T-helper 2 cell treated with Interferon-gamma antibody and Interleukin-4, amounts not matched to agents 5 μg/mL and 100 μg/mL, for 36 hours (primary cell): Measurements from ENCODE around the gene ASCL5.
A peak's percentile ranks its signal among the peaks of the same experiment; 100 is the strongest.

Experiments
- DNase-seq: peaks from one replicate; pipeline ENCODE4 v3.0.0; 2021; ENCODE audit warnings: low spot score
- H3K27ac Mint-ChIP-seq: one replicate; pipeline ENCODE4 v1.8.0; 2021; ENCODE audit warnings: mild to moderate bottlenecking, mixed read lengths
- H3K27me3 Mint-ChIP-seq: one replicate; pipeline ENCODE4 v1.8.0; 2021; ENCODE audit warnings: low read depth, mixed read lengths
- H3K36me3 Mint-ChIP-seq: one replicate; pipeline ENCODE4 v1.8.0; 2021; ENCODE audit warnings: low read depth, mixed read lengths
- H3K4me1 Mint-ChIP-seq: one replicate; pipeline ENCODE4 v1.8.0; 2021; ENCODE audit warnings: low read depth, mixed read lengths
- H3K4me3 Mint-ChIP-seq: one replicate; pipeline ENCODE4 v1.8.0; 2022; ENCODE audit warnings: mild to moderate bottlenecking, moderate library complexity, mixed read lengths
- H3K9me3 Mint-ChIP-seq: one replicate; pipeline ENCODE4 v1.8.0; 2021; ENCODE audit warnings: mixed read lengths

The ASCL5 gene

DNA sequence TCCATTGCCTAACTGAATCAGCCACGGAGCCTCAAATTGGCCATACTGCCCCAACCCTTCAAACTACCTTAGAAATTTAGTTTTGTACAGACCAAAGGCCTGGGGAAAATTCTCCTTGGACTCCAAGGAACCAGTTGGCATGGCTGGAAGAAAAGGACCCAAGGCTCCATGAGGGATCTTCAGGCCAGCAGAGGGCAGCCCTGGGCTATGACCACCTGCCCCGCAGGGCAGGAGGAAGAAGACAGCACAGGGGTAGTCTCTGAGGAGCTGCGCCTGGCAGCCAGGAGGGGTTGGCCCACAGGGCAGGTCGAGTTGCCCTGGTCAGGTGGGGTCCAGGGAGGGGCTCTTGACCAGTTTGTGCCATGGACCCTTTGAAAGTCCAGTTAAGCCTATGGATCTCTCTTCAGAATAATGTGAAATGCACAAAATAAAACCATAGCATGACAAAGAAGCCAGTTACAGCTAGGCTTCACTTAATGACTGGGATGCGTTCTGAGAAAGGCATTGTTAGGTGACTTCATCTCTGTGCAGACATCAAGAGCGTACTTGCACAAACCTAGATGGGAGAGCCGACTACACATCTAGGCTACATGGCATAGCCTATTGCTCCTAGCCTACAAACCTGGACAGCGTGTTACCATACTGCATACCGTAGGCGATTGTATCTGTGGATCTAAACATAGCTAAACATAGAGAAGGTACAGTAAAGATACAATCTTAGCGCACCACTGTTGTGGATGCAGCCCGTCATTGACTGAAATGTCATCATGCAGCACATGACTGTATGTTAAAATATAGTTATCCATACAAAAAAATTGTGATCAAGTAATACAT is 40.9 kb downstream of the ASCL5 start:
- H3K9me3 Mint-ChIP-seq = no peaks in the 10 kb centered on the region
- H3K27ac Mint-ChIP-seq = no peak overlapping the region
- H3K4me3 Mint-ChIP-seq = no peak overlapping the region
- H3K36me3 Mint-ChIP-seq = no peaks in the 10 kb centered on the region
- H3K4me1 Mint-ChIP-seq = no peaks in the 10 kb centered on the region
- peaks cover 19% of the 10 kb centered on the region for H3K27me3 Mint-ChIP-seq
- peak; percentile 5 for DNase-seq

DNA sequence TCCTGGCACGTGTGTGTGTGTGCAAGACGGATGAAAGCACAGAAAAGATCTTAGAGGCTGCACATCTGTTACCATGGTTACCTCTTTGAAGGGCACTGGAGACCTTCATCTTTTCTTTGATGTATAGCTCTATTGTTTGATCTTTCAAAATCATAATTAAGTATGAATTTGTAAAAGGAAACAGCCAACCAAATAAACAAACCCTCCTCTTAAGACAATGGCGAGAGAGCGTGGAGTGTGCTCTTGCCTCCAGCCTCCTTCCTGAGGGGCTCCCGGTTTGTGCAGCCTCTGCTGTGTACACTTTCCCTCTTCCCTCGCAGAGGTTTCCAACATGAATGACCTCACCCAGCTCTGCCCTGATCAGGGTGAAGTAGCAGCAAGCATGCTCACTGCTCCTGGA is 42.7 kb downstream of the ASCL5 start:
- H3K4me3 Mint-ChIP-seq = no peak overlapping the region
- no peak for DNase-seq
- H3K27ac Mint-ChIP-seq = no peak overlapping the region
- H3K4me1 Mint-ChIP-seq = no peaks in the 10 kb centered on the region
- no peaks in the 10 kb centered on the region for H3K9me3 Mint-ChIP-seq
- no peaks in the 10 kb centered on the region for H3K36me3 Mint-ChIP-seq
- H3K27me3 Mint-ChIP-seq = peaks cover 23% of the 10 kb centered on the region

DNA sequence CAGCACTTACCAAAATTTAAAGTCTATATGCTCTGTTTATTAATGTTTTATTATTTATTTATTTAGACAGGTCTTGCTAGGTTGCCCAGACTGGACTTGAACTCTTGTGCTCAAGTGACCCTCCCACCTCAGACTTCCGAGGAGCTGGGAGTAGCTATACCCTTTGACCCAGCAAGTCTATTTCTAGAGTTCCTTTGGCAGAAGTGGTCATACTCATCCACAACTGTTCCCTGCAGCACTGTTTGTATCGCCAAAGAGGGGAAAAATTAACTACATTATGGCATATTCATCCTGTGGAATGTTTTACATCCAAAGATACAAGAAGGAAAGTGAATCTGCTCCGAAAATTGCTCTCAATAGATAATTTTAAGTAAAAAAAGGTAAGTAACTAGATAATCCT is 43.2 kb downstream of the ASCL5 start:
- H3K36me3 Mint-ChIP-seq = no peaks in the 10 kb centered on the region
- H3K4me3 Mint-ChIP-seq = no peak overlapping the region
- H3K4me1 Mint-ChIP-seq = no peaks in the 10 kb centered on the region
- no peak overlapping the region for H3K27ac Mint-ChIP-seq
- no peak for DNase-seq
- peaks cover 23% of the 10 kb centered on the region for H3K27me3 Mint-ChIP-seq
- no peaks in the 10 kb centered on the region for H3K9me3 Mint-ChIP-seq

DNA sequence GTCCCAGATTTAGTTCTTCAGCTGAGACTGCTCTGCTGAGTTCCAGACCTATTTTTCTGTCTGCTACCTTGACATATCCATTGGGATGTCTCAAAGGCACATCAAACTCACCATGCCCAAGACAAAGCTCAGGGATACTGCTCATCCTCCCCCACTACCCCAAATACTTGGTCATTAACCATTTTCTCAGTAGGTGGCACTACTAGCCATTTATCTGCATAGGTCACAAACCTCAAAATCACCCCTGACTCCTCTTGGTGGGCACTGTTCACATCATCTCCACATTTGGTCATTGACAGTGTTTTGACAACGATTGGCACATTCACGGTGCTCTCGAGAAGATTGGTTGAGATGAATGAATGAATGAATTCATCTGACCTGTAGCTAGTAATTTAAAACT is 46.8 kb downstream of the ASCL5 start:
- Mint-ChIP-seq H3K4me3 (no peak overlapping the region), H3K27me3 (peaks cover 21% of the 10 kb centered on the region), H3K36me3 (no peaks in the 10 kb centered on the region)

DNA sequence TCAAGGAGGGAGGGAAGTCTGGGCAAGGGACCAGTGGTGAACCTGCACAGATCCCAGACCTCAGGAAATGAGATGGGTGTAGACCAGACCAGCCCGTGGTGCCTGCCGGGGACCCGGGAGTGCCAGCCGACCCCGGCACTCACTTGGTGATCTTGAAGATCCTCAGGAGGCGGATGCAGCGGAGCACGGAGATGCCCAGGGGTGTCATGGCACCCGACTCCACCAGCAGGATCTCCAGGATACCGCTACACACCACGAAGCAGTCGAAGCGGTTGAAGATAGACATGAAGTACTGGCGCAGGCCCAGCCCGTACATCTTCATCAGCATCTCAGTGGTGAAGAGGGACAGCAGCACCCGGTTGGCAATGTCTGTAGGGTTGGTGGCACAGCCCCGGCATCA is 49.2 kb downstream of the ASCL5 start:
- H3K27ac Mint-ChIP-seq = no peak overlapping the region
- H3K27me3 Mint-ChIP-seq = peaks cover 8% of the 10 kb centered on the region
- no peak overlapping the region for H3K4me3 Mint-ChIP-seq
- no peaks in the 10 kb centered on the region for H3K9me3 Mint-ChIP-seq
- no peaks in the 10 kb centered on the region for H3K36me3 Mint-ChIP-seq
- DNase-seq = no peak
- H3K4me1 Mint-ChIP-seq = no peaks in the 10 kb centered on the region

More for the DNA sequence above, 46.8 kb downstream of the ASCL5 start:
- no peaks in the 10 kb centered on the region for H3K9me3 Mint-ChIP-seq
- no peaks in the 10 kb centered on the region for H3K4me1 Mint-ChIP-seq
- DNase-seq = no peak
- H3K27ac Mint-ChIP-seq = no peak overlapping the region

DNA sequence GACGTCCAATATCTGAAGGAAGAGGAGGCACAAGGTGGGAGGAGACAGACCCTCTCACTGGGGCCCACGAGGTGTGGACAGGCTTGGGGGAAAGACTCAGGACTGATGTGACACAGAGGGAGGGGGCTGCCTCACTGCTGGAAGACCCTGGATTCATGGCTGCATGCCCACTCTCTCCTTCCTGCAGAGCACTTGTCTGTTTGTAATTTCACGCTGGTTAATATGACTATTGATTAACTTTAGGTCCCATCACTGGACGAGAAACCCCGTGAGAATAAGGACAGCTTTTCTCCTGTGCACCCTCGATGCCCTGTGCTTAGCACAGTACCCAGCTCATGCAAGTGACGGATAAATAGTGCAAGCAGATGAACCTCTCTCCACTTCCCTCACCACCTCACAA is 49.9 kb downstream of the ASCL5 start:
- H3K27me3 Mint-ChIP-seq = peaks cover 5% of the 10 kb centered on the region
- no peak overlapping the region for H3K27ac Mint-ChIP-seq
- no peaks in the 10 kb centered on the region for H3K36me3 Mint-ChIP-seq
- DNase-seq = no peak
- no peak overlapping the region for H3K4me3 Mint-ChIP-seq
- H3K4me1 Mint-ChIP-seq = no peaks in the 10 kb centered on the region
- no peaks in the 10 kb centered on the region for H3K9me3 Mint-ChIP-seq

DNA sequence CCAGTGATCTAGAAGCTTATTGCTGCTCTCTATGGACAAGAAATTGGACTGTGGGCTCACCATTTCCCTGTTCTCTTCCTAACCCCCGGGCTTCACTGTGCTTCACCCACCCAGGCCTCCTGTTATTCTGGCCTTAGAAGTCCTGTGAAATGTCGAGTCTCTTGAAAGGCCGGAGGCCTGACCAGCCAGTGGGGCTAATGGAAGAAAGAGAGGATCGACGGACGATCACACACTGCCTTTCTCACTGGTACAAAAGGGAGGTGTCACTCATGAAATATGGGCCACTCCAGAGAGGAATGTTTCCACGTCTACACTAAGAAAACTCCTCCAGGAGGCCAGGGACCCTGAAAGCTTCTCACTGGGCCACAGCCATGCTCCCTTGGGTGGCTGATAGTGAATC is 50.9 kb downstream of the ASCL5 start:
- H3K27ac Mint-ChIP-seq = no peak overlapping the region
- H3K4me1 Mint-ChIP-seq = peaks cover 2% of the 10 kb centered on the region
- H3K27me3 Mint-ChIP-seq = peaks cover 8% of the 10 kb centered on the region
- no peaks in the 10 kb centered on the region for H3K36me3 Mint-ChIP-seq
- no peaks in the 10 kb centered on the region for H3K9me3 Mint-ChIP-seq
- no peak for DNase-seq
- H3K4me3 Mint-ChIP-seq = no peak overlapping the region

DNA sequence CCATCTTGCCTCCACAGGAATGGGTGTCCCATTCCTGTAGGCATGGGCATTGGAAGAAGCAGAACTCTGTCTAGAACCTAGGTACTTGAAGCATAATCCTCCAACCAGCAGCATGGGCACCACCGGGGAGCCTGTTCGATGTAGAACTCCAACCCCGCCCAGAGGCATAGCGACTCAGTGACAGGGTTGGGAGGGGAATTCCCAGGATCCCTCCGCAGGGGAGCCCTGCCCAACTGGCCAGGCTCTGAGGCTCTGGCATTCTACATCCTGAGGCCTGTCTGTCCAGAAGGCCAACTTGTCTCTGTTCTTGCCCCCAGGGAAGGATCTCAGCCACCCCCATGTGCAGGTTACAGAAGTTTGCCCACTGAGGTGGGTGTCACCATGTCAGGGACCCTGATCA is 53.0 kb downstream of the ASCL5 start:
- Mint-ChIP-seq H3K27me3 (peaks cover 4% of the 10 kb centered on the region), H3K36me3 (no peaks in the 10 kb centered on the region), H3K27ac (no peak overlapping the region), H3K9me3 (no peaks in the 10 kb centered on the region), H3K4me3 (no peak overlapping the region), H3K4me1 (peaks cover 2% of the 10 kb centered on the region)
- no peak for DNase-seq

DNA sequence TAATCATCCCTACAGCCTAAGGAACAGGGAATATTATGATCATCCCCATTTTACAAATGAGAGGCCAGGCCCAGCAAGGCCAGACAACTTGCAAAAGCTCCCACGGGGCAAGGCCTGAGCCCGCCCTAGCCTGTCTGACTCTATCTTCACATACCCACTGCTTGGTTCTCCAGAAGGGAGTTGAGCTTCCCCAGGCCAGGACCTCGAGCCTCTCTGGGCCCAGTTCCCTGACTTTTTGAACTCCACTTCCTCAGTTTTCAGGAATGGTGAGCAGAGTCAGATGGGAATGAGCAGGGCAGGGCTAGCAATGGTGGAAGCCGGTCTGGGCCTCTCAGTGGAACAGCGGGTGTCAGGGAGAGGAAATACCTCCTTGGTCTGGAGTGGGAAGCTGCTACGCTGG is 54.1 kb downstream of the ASCL5 start:
- H3K36me3 Mint-ChIP-seq = no peaks in the 10 kb centered on the region
- H3K9me3 Mint-ChIP-seq = no peaks in the 10 kb centered on the region
- no peak overlapping the region for H3K4me3 Mint-ChIP-seq
- no peak for DNase-seq
- H3K4me1 Mint-ChIP-seq = peaks cover 2% of the 10 kb centered on the region
- peaks cover 4% of the 10 kb centered on the region for H3K27me3 Mint-ChIP-seq
- no peak overlapping the region for H3K27ac Mint-ChIP-seq

DNA sequence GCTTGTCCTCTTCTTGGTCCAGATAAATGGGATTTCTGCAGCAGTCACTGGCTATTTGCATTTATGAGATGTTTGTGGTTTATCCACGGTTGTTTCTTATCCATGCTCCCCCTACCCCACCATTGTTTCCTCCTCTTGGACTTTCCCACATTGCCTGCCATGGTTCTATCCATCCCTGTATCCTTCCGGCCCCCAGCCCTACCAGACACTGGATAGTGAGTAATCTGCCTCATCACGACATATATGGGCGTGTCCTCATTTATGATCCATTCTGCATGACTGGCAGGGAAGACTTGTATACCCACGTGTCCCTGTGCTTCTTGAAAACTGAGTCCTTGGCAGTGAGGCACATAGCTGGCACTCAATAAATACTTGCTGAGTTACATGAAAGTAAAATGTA is 54.8 kb downstream of the ASCL5 start:
- peaks cover 2% of the 10 kb centered on the region for H3K4me1 Mint-ChIP-seq
- no peak overlapping the region for H3K27ac Mint-ChIP-seq
- H3K36me3 Mint-ChIP-seq = no peaks in the 10 kb centered on the region
- H3K27me3 Mint-ChIP-seq = peaks cover 4% of the 10 kb centered on the region
- no peak for DNase-seq
- no peak overlapping the region for H3K4me3 Mint-ChIP-seq
- H3K9me3 Mint-ChIP-seq = no peaks in the 10 kb centered on the region

DNA sequence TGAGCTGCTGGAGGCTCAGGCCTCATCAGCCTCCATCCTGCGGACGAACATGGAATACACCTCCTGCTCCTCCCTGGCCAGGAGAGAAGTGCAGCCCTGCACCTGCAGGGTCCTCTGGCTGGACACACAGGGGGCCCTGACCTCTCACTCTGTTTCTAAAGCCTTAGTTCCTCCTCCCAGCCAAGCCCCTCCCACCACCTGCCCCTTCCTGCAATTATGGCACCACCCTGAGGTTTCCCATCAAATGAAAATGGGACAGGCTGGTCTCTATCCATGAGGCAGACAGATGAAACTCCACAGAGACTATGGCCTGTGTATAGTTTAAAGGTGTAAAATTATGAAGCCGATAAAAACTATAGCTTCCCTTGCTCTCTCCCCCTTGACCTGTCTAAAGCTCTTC is 57.3 kb downstream of the ASCL5 start:
- peaks cover 2% of the 10 kb centered on the region for H3K4me1 Mint-ChIP-seq
- no peaks in the 10 kb centered on the region for H3K9me3 Mint-ChIP-seq
- H3K36me3 Mint-ChIP-seq = no peaks in the 10 kb centered on the region
- H3K27me3 Mint-ChIP-seq = peaks cover 6% of the 10 kb centered on the region
- DNase-seq = no peak
- no peak overlapping the region for H3K4me3 Mint-ChIP-seq
- H3K27ac Mint-ChIP-seq = no peak overlapping the region

DNA sequence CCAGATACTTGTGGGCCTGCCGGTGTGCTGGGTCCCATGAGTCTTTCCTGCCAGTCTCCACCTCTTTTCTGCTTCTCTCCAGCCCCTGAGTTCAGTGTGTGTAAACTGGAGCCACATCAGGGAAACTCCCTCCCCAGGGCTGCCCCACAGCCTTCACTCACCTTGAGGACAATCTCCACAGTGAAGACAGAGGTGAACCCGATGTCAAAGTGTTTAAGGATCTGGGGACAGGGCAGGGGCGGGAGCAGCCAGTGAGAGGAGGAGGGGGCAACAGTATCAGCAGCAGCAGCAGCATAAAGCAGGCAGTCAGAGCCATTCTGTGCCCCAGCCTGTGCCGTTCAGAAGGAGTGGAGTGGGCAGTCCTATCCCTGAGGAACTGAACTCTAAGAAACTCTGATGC is 58.0 kb downstream of the ASCL5 start:
- DNase-seq = no peak
- no peaks in the 10 kb centered on the region for H3K9me3 Mint-ChIP-seq
- H3K4me3 Mint-ChIP-seq = no peak overlapping the region
- H3K27me3 Mint-ChIP-seq = peaks cover 6% of the 10 kb centered on the region
- H3K36me3 Mint-ChIP-seq = no peaks in the 10 kb centered on the region
- peaks cover 2% of the 10 kb centered on the region for H3K4me1 Mint-ChIP-seq
- no peak overlapping the region for H3K27ac Mint-ChIP-seq

DNA sequence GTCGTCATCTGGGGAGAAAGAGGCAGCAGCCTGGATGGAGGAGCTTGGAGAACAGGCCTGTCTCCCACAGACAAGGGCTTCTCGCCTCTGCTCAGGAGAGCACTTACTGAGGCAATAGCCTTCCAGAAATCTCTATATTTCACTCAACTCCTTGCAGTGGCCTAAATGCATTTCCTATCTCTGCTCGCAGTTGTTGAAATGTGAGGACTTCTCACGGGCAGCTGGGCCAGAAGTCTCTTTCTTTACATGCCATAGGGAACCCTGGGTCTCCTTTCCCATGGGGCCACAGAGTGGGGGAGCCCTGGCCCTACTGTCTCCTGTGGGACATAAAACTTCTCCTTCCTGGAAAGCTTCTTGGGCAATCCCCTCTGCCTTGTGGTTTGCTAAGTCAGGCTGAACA is 60.0 kb downstream of the ASCL5 start:
- Mint-ChIP-seq H3K9me3 (no peaks in the 10 kb centered on the region), H3K27me3 (peaks cover 6% of the 10 kb centered on the region), H3K27ac (no peak overlapping the region), H3K4me3 (no peak overlapping the region), H3K36me3 (no peaks in the 10 kb centered on the region), H3K4me1 (peaks cover 2% of the 10 kb centered on the region)
- DNase-seq = no peak

DNA sequence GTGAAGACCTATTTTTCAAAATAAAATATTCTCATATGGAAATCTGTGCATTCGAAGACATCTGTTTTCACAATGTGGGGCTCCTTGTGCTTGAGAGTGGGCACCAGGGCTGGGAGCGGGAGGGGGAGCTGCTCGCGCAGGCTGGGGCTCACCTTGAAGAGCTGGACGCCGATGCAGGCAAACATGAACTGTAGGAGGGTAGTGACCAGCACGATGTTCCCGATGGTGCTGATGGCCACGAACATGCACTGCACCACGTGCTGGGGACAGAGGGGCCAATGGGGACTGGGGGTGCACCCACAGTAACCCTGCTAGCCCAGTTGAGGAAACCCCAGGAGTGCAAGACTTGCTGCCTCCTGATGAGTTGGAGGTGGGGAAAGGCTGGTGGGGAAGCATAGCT is 61.3 kb downstream of the ASCL5 start:
- Mint-ChIP-seq H3K4me3 (no peak overlapping the region), H3K9me3 (no peaks in the 10 kb centered on the region), H3K27me3 (peaks cover 2% of the 10 kb centered on the region), H3K36me3 (no peaks in the 10 kb centered on the region), H3K4me1 (no peaks in the 10 kb centered on the region), H3K27ac (no peak overlapping the region)
- DNase-seq = no peak

DNA sequence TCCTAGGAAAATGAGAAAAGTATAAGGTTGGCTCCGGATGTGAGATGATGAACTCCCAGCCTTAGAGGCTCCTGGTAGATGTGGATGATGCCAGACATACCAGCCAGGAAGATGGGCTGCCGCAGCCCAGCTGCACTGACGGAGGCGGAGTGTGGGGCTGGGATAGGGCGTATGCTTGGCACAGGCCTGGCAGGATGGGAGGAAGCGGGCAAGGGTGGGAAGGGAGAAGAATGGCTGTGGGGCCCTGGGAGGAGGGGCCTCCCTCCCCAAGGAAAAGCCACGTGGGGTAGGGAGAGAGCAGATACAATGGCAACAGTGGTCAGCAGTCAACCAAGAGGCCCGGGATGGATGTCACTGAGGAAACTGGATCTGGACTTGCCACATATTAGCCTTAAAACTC is 62.2 kb downstream of the ASCL5 start:
- H3K4me1 Mint-ChIP-seq = no peaks in the 10 kb centered on the region
- H3K9me3 Mint-ChIP-seq = no peaks in the 10 kb centered on the region
- no peak overlapping the region for H3K4me3 Mint-ChIP-seq
- H3K36me3 Mint-ChIP-seq = no peaks in the 10 kb centered on the region
- H3K27ac Mint-ChIP-seq = no peak overlapping the region
- peaks cover 2% of the 10 kb centered on the region for H3K27me3 Mint-ChIP-seq
- DNase-seq = no peak
